Activated CD4-positive, alpha-beta T cell treated with anti-CD3 and anti-CD28 coated beads, Interleukin-2, amount 50 U/mL, for 1 hour (primary cell): ENCODE measurements around the gene SNRNP200.
"Not testable (repeated sequence)": the region's sequence is repeated elsewhere in the genome, so short reads cannot be mapped to it uniquely, and the experiment has no call there.

ENCODE experiments used
- DNase-seq: peaks from one replicate; pipeline ENCODE4 v3.0.0-alpha.2; 2020

Gene SNRNP200

GRCh38 chr2:96325041-96325883 lies 19.9 kb upstream of the SNRNP200 start, which contains the start of gene ITPRIPL1:
ITPRIPL1 (plus strand) TSS chr2:96325317; CDS start chr2:96325840, 523 bp downstream.
- peak; percentile 13 for DNase-seq

- DNase-seq: no peak
These were observed 19.3 kb upstream of the SNRNP200 start for GRCh38 chr2:96324721-96325040.

DNA sequence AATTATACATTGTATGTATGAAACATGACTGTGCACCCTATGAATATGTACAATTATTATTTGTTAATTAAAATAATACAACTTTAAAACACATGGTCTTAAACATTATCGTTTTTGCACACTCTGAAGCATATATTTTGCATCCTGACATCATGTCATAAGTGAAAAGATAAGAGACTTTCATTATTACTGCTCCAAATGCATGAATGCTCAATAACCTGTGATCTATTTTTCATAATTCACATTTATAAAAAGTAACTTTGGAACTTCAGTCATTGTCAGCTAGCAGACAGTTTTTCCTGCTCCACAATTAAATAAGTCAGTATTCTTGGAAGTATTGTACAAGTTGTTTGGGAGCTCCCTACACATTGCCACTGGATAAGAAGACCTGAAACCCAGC lies 18.5 kb upstream of the SNRNP200 start:
- DNase-seq: no peak

DNA sequence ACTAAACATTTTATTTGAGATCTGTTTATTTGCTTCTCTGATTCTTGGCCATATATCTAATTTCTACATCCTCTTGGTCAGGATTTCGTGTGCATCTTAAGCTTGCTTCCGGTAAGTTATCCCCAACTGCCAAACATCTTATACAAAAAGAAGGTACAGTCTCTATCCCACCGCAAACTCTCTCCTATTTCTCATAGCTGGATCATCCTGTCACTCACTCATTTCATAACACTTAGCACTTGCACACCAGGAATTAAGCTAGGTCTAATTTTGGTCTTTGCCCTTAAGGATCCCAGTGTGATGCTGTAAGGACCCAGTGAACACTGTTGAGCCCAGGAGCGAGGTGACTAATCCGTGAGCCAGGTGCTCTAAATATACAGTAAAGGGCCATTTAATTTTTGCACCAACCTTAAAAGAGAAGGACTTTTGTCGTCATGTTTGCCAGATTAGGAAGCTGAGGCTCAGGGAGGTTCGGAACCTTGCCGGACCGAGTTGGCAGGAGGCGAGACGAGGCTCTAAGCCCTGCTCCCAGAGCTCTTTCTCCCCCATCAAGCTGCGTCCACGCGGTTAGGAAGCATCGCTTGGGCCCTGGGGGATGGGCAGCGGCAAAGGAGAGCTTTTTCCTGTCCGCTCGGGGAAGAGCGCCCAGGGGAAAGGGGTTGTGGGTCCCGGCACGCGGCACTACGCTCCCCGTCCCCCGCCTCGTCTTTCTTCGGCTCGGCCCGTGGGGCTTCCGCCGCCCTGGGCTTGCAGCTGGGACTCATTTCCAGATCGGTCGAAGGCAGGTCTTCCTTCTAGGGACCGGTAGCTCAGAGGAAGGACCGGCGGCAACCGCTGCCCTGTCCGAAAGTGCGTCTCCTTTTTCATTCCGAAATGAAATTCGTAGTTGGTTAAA lies 15.6 kb upstream of the SNRNP200 start:
- DNase-seq: no peak

DNA sequence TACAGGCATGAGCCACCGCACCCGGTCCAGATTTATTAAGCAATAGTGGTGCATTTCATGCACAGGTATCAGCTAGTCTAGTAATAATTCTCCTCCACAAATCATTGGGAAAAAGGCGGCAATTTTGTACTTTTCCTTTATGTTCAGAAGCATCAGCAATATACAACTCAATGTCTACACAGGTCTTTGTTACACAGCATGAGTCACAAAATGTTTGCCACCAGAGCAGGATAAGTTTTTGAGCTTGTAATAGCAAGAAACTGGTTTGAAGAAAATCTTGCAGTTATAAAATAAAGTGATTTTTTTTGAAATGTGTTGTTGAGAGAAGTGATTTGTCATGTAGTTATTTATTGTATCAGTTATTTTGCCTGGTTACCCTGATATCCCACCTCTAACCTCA lies 15.0 kb upstream of the SNRNP200 start:
- no peak for DNase-seq

GRCh38 chr2:96319396-96319795 lies 14.1 kb upstream of the SNRNP200 start:
- DNase-seq: no peak

DNA sequence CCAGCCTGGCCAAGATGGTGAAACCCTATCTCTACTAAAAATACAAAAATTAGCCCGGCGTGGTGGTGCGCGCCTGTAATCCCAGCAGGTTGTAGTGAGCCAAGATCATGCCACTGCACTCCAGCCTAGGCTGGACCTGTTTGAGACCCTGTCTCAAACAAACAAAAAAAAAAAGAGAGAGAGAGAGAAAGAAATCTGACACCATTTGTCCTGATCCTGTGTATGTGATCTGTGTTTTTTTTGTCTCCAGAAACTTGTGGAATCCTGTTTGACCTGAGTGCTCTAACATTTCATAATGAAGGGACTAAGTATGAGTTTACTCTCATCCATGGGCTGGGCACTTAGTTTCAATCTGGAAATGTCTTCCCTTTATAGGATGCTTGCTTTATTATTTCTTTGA lies 13.4 kb upstream of the SNRNP200 start:
- DNase-seq: no peak

DNA sequence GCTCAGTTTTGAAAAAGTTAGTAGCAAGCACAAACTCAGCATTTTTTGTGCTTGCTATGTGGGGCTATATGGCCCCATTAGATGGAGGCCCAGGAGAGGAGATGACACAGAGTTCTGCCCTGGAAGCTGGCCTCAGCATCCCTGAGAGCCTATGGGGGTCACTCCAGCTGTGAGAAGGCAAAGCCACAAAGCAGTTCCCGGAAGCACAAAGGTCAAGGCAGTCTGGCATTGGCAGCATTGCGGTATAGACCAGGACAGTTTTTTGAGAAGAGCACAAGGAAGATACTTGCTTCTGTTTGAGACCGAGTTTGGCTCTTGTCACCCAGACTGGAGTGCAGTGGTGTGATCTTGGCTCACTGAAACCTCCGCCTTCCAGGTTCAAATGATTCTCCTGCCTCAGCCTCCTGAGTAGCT lies 12.2 kb upstream of the SNRNP200 start:
- no peak for DNase-seq

- no peak for DNase-seq
These were observed 11.7 kb upstream of the SNRNP200 start for GRCh38 chr2:96316999-96317398.

- no peak for DNase-seq
These were observed 10.2 kb upstream of the SNRNP200 start for GRCh38 chr2:96315400-96316071.

- DNase-seq: no peak
These were observed 9.7 kb upstream of the SNRNP200 start for GRCh38 chr2:96315005-96315399.

GRCh38 chr2:96308248-96308647 lies 2.9 kb upstream of the SNRNP200 start:
- no peak for DNase-seq

DNA sequence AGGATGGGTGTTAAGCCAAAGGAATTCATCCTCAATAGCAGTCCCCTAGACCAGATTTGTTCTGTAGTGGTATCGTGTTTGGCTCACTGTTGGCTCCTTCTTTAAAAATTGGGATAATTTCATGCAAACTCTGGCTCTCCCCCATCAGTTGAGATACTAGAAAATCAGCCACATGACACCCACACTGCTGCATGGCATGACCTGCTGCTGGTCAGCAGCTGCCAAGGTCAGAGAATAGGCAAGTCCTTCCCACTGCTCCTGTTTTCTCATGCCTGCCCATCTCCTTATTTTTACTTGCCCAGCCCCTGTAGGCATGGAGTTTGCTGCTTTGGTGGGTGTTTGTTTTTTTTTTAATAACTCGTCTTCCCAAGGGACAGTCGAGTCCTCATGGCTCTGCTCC lies 1.0 kb upstream of the SNRNP200 start:
- no peak for DNase-seq

DNA sequence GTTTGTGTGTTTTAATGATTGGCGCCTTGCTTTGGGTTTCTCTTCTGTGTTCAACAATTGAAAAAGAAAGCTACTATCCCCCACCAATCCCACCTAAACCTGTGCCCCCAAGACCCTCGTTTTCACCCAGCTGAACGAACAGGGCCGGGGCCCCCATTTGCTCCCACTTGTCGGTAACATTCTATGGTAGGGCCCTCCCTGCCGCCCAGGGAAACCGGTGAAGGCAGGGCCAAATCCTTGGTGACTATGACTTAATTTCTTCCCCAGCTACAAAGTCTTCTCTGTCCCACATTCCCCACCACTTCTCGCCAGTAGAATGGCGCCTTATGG lies 598 bp upstream of the SNRNP200 start:
- no peak for DNase-seq

- no peak for DNase-seq
These were observed 740 bp downstream of the SNRNP200 start for GRCh38 chr2:96304606-96305005.

GRCh38 chr2:96301865-96302264 lies 3.5 kb downstream of the SNRNP200 start:
- no peak for DNase-seq

DNA sequence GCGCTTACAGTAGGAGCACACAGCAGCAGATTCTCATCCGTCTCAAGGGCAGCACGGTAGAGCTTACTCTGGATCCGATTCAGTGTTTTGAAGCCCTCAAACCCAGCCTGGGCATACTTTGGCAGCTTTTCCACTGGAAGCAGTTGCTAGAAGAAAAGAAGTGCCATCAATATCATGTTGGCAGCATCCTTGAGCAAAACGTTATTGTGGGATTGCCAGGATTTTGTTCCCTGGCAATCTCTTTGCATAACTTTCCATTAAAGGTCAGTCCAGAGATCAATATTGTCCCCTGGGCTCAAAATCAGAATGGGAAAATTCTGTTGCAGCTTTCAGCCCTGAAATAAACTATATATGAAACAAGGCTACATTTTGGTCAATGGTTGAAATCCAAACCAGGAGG lies 8.4 kb downstream of the SNRNP200 start:
- no peak for DNase-seq

GRCh38 chr2:96294271-96294670 lies 11.1 kb downstream of the SNRNP200 start:
- not testable (repeated sequence) for DNase-seq

- no peak for DNase-seq
These were observed 13.6 kb downstream of the SNRNP200 start for GRCh38 chr2:96291751-96292150.

GRCh38 chr2:96287273-96287856 lies 18.0 kb downstream of the SNRNP200 start:
- DNase-seq: no peak

DNA sequence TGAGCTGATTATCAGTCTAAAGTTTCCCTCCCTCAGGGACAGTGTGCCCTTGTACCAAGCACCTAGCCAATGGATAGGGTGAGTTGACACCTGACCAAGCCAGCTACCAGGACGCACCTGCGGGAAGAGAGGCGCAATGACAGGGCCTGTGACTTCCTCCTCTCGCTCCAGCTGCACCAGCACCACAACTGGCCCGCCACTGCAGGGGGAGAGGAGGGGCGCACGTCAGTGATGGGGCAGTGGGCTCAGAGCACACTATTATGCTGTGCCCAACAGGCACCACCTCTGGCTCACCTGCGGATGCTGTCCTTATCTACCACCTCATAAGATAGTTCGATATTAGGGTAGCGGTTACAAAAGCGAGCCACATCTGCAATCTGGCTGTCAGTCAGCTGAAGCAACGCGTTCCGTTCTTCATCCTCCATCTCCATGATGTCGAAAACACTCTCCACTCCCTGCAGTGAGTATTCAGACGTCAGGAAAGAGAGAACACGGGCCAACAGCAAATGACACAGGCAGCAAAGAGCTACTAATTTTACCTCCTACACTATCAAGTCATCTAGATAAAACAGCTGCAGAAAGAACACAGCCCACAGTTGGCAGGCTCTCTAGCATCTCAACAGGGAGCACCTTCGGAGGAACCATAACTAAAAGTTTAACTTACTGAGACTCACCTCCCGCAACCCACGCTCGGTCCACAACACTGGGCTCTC lies 28.4 kb downstream of the SNRNP200 start:
- no peak for DNase-seq

DNA sequence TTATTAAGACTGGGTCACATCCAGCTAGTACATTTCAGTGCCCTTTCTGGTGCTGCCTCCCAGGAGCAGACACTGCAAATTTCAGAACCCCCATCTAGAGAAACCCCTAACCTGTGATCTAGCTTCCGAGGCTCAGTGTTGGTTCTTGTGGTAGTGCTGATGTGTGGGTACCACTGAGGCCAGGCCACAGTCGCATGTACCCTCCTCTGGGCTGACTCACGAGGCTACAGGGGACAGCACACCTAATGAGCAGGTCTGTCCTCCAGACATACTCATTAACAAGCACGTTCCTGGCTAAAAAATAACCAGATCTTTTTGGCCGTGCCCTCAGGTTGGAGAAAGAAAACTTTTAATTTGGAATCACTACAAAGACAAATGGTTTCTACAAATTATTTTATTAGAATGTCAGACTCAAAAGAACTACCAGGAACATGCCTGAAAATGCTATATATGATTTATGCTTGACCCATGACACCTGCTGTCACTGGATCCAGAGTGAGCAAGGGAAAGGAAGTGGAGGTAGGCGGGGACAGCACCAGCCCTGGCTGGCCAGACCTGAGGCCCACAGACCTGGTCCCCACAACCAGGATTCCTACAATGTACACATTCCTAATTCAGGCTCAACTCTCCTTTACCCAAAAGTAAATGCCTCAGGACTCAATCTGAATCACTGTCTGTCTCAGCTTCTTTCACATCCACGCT lies 30.8 kb downstream of the SNRNP200 start:
- no peak for DNase-seq
